Measurements from ENCODE around the gene TNFSF10.

DNA sequence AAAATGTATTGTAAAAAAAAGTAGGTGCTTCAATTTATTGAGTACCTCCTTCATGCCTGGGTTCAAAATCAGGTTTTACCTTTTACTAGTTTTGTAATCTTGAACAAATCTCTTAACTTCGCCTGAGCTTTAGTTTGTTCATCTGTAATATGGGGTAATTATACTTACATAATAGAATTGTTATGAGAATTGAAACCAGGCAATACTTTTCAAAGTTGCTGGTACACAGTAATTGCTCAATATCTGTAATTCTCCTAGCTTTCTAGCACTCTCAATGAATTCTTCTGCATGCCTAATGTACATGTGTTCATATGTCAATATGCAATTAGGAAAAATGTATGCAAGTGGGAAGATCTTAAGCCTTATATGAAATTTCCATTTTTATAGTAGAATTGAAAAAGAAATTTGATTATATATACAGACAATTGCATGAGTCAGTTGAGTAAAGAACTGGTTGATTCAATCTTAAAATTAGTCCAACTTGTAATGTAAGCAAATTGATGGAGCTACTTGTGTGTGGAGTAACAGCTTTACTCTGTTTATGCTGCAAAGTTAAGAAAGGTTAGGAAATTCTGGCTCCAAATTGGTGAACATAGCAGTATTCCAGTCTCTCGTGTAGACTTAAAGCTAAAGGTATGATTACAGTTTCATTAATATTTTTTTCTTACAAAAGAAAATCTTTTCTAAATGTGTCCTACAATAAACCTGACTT lies 4.1 kb downstream of the TNFSF10 start:
- TF ChIP-seq EZH2 (optimal IDR thresholded peaks at IDR 0.05; ENCODE audit: low read depth, low read length), result no peak
- TF ChIP-seq, protein P1, sequence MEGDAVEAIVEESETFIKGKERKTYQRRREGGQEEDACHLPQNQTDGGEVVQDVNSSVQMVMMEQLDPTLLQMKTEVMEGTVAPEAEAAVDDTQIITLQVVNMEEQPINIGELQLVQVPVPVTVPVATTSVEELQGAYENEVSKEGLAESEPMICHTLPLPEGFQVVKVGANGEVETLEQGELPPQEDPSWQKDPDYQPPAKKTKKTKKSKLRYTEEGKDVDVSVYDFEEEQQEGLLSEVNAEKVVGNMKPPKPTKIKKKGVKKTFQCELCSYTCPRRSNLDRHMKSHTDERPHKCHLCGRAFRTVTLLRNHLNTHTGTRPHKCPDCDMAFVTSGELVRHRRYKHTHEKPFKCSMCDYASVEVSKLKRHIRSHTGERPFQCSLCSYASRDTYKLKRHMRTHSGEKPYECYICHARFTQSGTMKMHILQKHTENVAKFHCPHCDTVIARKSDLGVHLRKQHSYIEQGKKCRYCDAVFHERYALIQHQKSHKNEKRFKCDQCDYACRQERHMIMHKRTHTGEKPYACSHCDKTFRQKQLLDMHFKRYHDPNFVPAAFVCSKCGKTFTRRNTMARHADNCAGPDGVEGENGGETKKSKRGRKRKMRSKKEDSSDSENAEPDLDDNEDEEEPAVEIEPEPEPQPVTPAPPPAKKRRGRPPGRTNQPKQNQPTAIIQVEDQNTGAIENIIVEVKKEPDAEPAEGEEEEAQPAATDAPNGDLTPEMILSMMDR (IDR thresholded peaks at IDR 0.05; ENCODE audit: low read length), result no peak
- no peak for TF ChIP-seq EZH2phosphoT487 (IDR thresholded peaks at IDR 0.05; ENCODE audit: low read length)

Measured in MM.1S (cell line).